Stimulated activated CD8-positive, alpha-beta memory T cell treated with anti-CD3 and anti-CD28 coated beads, Interleukin-7, amount 100 ng/mL, for 1 hour (primary cell): Measurements from ENCODE around the gene NOP10.
"Not testable (repeated sequence)": the region's sequence is repeated elsewhere in the genome, so short reads cannot be mapped to it uniquely, and the experiment has no call there.

Experiments used
- DNase-seq, 2 donors: peaks; one replicate each; pipeline ENCODE4 v3.0.0-alpha.2; 2020; ENCODE audit warnings: low read depth in 2 of 2

NOP10 gene

DNA sequence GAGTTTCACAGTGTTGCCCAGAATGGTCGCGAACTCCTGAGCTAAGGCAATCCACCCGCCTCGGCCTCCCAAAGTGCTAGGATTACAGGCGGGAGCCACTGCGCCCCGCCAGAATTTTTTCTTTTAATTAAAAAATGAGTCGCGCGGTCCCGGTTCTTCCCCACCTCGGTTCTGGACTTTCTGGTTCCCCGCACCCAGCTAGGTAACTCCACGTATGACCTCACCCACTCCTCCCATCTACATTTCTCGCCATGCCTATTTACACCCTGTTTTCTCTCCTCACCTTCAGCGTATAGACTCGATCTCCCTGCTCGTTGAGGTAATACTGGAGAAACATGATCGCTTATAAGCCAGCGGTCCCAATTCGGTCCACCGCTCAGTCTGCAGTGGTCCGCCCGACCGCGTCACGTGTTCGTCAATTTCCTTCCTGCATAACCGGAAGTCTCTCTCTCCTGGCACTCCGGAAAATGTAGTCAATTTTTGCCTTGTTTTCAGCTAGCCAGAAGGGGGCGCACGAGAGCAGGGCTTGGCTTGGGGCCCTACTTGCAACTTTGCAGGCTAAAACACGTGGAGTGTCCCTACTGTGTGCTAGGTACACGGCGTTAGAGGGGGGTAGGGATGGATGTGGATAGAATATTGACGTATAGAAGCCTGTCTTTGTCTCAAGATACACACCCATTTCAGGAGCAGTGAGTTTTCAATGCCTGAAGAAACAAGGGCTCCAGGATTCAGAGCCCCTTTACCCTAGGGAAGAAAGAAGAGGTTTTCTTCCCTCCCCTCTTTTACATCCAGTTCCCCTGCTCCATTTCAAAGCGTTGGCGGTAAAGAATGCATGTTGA is at the start of gene NOP10, which contains the start of gene NUTM1:
TSS of gene NOP10 (minus strand) at position 400 of the 839 bp plus-strand sequence. CDS start at position 337, 63 bp downstream.
TSS of gene NUTM1 (plus strand) at position 579 of the 839 bp plus-strand sequence. CDS start 382 bp downstream, outside the sequence.
- peak; percentile 82 to 92 for DNase-seq

GRCh38 chr15:34389594-34390086 is 46.7 kb upstream of the NOP10 start:
- not testable (repeated sequence) for DNase-seq

- not testable (repeated sequence) for DNase-seq
These were observed 39.0 kb upstream of the NOP10 start for GRCh38 chr15:34381829-34382521.

DNA sequence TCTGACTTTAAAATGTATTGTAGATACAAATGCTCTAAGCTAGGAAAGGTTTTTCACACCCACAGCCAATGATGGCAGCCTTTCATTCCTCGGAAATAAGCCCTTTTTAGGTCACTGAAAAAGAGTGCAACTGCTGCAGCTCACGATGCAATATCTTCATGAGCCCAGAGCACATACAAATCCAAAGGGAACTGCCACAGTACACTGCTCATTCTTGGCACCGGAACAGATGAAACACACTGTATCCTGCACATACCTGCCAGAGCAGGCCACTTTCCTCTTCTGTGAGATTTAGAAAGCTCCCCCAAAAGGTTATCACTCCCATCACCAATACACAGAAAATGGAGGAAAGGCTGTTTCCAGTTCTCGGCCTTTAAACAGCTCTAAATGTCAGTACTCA is 37.6 kb upstream of the NOP10 start:
- not testable (repeated sequence) for DNase-seq

GRCh38 chr15:34376856-34377255 is 33.9 kb upstream of the NOP10 start:
- DNase-seq, result no peak

- DNase-seq, result not testable (repeated sequence)
These were observed 32.6 kb upstream of the NOP10 start for GRCh38 chr15:34375541-34375940.

DNA sequence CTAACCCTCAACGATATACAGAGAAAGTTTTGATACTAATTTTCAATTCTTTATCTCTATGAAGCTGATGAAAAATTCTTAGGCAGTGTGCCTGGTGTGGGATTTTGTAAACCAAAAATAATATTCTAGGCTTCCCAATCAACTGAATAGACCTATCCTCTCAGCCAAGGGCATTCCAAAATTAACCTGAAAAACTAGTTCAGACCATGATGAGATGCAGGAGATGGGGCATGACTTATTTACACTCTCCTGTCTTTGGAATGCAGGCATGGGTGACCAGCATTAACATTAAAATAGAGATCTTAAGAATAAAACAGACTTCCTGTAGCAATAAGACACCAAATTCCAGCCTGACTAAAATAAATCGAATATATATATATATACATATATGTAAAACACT is 31.9 kb upstream of the NOP10 start:
- no peak for DNase-seq

GRCh38 chr15:34373951-34374350 is 31.0 kb upstream of the NOP10 start:
- DNase-seq, result no peak

DNA sequence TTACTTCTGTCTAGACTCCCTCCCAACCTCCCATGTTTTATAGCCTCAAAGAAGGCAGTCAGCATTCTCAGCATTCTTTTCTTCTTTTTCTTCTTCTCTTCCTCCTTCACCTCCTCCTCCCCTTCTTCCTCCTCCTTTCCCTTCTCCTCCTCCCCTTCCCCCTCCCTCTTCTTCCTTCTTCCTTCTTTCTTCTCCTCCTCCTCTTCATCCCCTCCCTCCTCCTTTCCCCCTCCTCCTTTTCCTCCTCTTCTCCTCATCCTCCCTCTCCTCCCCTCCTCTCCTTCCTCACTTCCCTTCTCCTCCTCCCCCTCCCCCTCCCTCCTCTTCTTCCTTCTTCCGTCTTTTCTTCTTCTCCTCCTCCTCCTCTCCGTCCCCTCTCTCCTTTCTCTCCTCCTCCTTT is 27.7 kb upstream of the NOP10 start:
- DNase-seq, result no peak

- DNase-seq, result no peak
These were observed 27.2 kb upstream of the NOP10 start for GRCh38 chr15:34370129-34370528.

GRCh38 chr15:34367101-34368081 is 24.5 kb upstream of the NOP10 start, which contains the start of gene LPCAT4:
Gene LPCAT4, minus strand, starts transcription at chr15:34367196. Its CDS starts 96 bp downstream, at chr15:34367100.
- DNase-seq, result peak; percentile 70 to 81

DNA sequence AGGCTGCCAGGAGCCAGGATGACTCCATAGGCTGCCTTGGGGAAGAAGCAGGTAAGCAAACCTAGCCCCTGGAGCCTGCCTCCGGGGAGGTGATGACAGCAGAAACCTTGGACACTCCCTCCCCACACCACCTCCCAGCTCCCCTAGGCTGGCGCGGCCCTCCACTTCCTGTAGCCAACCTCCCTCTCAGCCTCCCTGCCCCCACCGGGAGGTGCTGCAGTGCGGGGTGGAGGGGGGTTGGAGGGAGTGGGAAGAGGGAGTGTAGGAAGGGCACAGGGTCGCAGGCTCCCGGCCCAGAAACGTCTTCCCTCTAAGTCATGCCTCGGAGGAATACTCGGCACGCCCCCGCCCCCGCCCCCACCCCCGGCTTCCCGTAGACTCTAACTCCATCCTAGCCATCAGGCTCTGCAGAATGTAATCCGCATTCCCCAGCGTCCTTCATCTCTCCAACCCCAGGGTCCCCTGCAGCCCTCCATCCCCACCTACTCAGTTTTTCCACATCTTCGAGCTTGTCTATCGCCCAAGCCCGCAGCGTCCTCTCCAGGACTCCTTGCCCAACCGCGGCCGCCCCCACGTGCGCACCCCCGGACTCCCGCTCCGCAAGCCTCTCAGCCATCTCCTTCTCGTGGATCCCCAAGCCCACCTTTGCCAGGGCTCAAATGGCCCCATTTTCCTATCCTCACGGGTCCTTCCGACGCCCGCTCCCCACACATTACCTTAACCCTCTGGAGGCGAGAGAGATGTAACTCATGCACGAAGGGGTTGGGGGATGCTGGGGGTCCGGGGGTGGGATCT is 23.5 kb upstream of the NOP10 start:
- no peak for DNase-seq

DNA sequence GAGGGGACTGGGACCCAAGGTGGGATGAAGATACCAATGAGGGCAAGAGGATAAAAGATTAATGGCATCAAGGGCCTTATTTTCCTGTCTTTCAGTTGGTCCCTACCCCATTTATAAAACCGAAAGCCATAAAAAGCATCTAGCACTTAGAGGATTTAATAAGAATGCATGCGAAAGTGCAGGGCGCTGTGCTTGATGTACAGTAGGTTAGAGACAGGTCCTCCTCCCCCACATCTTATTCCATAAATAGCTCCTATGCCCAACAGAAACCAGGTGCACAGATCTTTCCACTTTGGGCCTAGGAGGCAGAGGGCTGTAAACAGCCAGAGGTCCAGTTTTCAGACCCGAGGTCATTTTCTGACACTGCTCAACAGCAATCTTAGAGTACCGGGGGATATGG is 22.9 kb upstream of the NOP10 start:
- no peak for DNase-seq

- DNase-seq, result no peak
These were observed 22.3 kb upstream of the NOP10 start for GRCh38 chr15:34365091-34365825.

DNA sequence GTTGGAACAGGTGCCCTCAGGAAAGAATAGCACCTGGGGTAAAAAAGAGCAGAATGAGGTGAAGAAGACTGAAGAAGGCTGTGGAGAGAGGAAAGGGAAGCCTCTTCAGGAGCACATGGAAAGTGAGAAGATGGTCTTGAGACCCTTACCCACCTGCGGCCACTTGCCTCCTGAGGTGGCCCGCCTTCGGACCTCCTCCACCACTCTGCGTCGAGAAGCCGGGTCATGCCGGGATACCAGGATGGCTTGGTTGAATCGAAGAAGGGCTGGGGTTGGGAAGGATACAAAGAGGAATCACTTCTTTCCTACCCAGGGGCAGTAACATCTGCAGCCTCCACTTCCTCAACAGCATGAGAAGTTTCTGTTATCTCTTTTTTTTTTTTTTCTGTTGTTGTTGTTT is 21.1 kb upstream of the NOP10 start:
- DNase-seq, result no peak

DNA sequence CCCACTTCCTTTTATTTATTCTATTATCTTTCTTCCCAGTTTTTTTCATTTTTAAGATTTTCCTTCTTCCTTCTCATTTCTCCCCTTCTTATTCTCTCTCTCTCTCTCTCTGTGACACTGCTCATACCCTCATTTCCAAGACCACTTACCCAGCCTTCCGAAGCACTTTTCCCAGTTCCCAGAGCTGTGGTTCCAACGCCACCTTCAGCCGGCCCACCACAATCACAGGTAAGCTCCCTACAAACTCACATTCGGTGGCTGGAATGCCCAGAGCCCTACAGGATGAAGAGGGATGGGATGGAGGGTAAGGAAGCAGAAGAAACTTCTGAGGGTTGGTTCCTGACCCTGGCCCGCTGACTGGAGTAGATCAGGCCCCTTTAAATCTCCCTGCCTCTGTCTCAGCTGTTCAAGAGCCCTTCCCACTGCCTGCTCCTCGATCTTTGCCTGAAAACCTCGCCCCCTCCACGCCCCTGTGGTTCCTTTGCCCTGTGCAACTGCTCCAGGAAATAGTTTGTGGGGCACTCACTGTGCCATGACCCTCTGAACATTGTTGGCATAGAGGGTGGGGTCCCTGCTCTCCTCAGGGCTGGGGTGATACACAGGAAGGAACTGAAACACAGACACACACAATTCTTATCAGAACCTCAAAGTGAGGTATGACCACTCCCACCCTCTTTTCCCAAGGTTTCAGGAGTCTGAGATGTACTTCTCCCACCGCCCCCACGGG is 19.3 kb upstream of the NOP10 start:
- DNase-seq, result no peak

DNA sequence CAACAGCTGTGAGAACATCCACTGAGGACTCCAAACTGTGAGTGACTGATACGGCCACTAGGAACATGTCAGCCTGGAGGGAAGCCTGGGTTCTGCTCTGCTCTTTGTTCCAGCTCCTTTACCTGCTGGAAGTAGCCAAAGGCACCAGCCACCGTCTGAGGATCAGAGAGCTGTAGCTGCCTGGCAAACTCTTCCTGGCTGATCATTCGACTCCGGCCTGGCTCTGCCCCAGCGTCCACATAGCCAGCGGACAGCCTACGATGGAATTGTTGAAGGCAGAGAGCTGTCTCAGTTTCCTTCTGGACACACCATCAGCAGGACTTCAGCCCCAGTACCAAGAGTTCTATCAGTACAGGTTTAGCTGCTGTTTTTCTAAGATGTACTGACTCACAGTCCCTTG is 18.3 kb upstream of the NOP10 start:
- no peak for DNase-seq

DNA sequence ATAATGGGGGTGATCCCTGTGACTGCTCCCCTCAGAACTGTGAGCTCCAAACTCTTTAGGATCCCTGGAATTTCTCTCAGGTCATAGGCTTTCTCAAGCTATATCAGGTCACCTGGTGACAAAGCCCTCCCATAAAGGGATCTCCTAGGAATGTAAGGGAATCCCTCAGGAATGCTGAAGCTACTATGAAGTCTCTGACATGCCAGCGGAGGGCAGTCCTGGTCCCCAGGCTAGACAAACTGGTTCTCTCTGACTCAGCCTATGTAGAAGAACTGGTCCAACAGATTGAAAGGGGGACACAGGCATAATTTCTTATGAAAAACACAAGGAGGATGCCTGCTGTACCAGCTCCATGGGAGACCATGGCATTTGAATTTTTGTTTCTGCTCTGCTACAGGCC is 17.4 kb upstream of the NOP10 start:
- DNase-seq, result no peak

DNA sequence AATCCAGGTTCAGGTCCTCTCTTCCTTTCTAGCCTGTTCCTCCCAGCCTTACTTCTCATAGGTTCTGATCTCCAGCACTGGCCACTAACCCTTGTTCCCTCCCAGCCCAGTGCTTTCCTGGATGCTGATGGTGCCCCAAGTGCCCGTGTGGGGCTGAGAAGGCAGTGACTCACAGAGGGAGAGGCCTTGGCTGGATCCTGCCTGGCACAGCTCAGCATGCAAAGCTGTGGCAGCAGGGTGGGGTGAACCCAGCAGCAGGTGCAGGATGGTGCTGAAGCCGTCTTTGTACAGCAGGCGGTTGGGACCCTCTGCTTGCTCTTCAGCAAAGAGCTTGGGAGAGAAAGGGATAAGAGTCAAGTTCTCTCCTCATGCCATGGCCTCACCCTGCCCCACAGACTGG is 16.5 kb upstream of the NOP10 start:
- DNase-seq, result no peak
